Dendritic cell treated with granulocyte-macrophage colony-stimulating factor and Interleukin-4, amounts not matched to agents 40 ng/mL and 50 ng/mL, for 4 days (primary cell): ENCODE data around the gene AGBL4.

Experiments used
- H3K27ac Mint-ChIP-seq: one replicate; pipeline ENCODE4 v1.8.0; 2022; ENCODE audit warnings: mild to moderate bottlenecking, mixed read lengths
- H3K27me3 Mint-ChIP-seq: one replicate; pipeline ENCODE4 v1.8.0; 2022; ENCODE audit warnings: mild to moderate bottlenecking, mixed read lengths
- H3K36me3 Mint-ChIP-seq: one replicate; pipeline ENCODE4 v1.8.0; 2022; ENCODE audit warnings: low read depth, mixed read lengths
- H3K4me1 Mint-ChIP-seq: one replicate; pipeline ENCODE4 v1.8.0; 2022; ENCODE audit warnings: low read depth, mixed read lengths
- H3K4me3 Mint-ChIP-seq: one replicate; pipeline ENCODE4 v1.8.0; 2022; ENCODE audit warnings: mild to moderate bottlenecking, moderate library complexity, mixed read lengths
- H3K9me3 Mint-ChIP-seq: one replicate; pipeline ENCODE4 v1.8.0; 2022; ENCODE audit warnings: mixed read lengths
- intact Hi-C: fragments of 100-400 bp; cut with micrococcal nuclease; formaldehyde crosslinking; loops from one replicate; pipeline ENCODE4 v1.15.0; 2022

The AGBL4 gene

GRCh38 chr1:49448200-49448599 is 575.6 kb downstream of the AGBL4 start:
- H3K9me3 Mint-ChIP-seq, result peaks cover 41% of the 10 kb centered on the region
- intact Hi-C loops, result no loop called here
- H3K4me1 Mint-ChIP-seq, result no peaks in the 10 kb centered on the region
- no peaks in the 10 kb centered on the region for H3K27me3 Mint-ChIP-seq
- no peak overlapping the region for H3K27ac Mint-ChIP-seq
- H3K4me3 Mint-ChIP-seq, result no peak overlapping the region
- H3K36me3 Mint-ChIP-seq, result no peaks in the 10 kb centered on the region

DNA sequence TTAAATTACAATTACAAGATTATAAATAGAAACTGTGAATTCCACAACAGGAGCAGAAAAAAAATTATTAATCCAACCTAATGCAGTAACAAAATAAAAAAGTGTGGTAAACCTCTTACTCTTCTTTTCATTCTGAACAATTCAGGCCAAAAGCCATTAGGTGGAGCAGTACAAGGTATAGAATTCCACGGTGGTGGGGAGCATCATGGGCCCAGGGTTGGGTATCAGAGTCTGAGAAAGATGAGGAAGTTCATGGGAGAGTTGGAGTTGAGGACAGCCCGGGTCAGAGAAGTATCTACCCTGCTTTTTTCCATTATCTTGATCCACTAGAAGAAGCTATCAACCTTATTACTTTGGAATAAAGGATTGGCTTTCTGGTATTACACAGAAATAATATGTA is 586.9 kb downstream of the AGBL4 start:
- no peaks in the 10 kb centered on the region for H3K36me3 Mint-ChIP-seq
- no peaks in the 10 kb centered on the region for H3K27me3 Mint-ChIP-seq
- H3K4me1 Mint-ChIP-seq, result no peaks in the 10 kb centered on the region
- intact Hi-C loops, result no loop called here
- no peak overlapping the region for H3K27ac Mint-ChIP-seq
- H3K9me3 Mint-ChIP-seq, result peaks cover 31% of the 10 kb centered on the region
- no peak overlapping the region for H3K4me3 Mint-ChIP-seq

GRCh38 chr1:49435291-49435690 is 588.5 kb downstream of the AGBL4 start:
- Mint-ChIP-seq H3K4me1 (no peaks in the 10 kb centered on the region), H3K27me3 (no peaks in the 10 kb centered on the region), H3K4me3 (no peak overlapping the region), H3K36me3 (no peaks in the 10 kb centered on the region), H3K9me3 (peaks cover 18% of the 10 kb centered on the region), H3K27ac (no peak overlapping the region)
- intact Hi-C loops, result no loop called here

DNA sequence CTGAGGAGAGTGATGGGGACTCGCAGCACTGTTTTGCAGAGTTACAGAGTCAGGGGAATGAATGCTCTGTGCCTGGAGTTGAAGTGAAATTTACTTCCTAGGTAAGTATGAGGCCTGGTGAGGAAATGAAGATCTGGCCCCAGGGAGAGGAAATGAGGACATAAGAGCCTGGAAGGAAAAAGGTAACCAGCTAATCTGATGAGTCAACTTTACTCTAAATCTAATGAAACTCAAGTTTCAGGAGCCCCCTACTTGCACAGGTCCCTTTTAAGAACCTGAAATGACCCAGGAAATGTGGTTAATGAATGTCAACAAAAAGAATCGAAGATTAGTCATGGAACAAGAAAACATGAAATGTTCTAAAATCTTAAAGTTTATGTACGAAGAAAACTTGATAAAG is 599.0 kb downstream of the AGBL4 start:
- Mint-ChIP-seq H3K4me3 (no peak overlapping the region), H3K27me3 (no peaks in the 10 kb centered on the region), H3K36me3 (no peaks in the 10 kb centered on the region), H3K27ac (no peak overlapping the region), H3K4me1 (no peaks in the 10 kb centered on the region), H3K9me3 (peaks cover 23% of the 10 kb centered on the region)
- intact Hi-C loops, result no loop called here

- Mint-ChIP-seq H3K4me1 (no peaks in the 10 kb centered on the region), H3K27me3 (no peaks in the 10 kb centered on the region), H3K9me3 (no peaks in the 10 kb centered on the region), H3K4me3 (no peak overlapping the region), H3K36me3 (no peaks in the 10 kb centered on the region), H3K27ac (no peak overlapping the region)
- intact Hi-C loops, result no loop called here
These were observed 607.0 kb downstream of the AGBL4 start for GRCh38 chr1:49416758-49417157.

DNA sequence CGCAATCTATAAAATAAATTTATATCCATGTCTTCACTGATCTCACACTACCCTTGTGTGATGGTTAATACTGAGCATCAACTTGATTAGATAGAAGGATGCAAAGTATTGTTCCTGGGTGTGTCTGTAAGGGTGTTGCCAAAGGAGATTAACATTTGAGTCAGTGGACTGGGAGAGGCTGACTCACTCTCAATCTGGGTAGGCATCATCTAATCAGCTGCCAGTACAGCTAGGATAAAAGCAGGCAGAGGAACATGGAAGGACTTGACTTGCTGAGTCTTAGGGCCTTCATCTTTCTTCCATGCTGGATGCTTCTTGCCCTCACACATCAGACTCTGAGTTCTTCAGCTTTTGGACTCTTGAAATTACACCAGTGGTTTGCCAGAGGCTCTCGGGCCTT is 615.4 kb downstream of the AGBL4 start:
- Mint-ChIP-seq H3K4me3 (no peak overlapping the region), H3K27ac (no peak overlapping the region), H3K9me3 (peaks cover 13% of the 10 kb centered on the region), H3K27me3 (no peaks in the 10 kb centered on the region), H3K36me3 (no peaks in the 10 kb centered on the region), H3K4me1 (no peaks in the 10 kb centered on the region)
- intact Hi-C loops, result no loop called here

DNA sequence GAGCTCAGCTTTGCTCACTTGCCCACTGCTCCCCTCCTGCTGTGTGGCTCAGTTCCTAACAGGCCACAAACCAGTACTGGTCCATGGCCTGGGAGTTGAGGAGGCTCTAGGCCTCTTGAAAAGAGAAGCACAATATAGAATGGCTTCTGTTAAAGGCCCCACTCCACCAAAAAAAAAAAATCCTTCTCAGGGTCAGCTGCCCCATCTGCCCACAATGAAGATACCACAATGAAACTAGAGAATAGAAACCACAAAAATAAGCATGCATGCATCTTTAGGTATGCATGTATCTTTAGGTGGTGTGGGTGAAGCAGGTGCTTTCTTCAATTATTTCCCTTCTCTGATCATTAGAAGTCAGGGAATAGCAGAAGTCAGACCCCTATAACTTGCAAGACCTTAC is 626.7 kb downstream of the AGBL4 start:
- intact Hi-C loops, result no loop called here
- Mint-ChIP-seq H3K36me3 (no peaks in the 10 kb centered on the region), H3K27ac (no peak overlapping the region), H3K4me1 (no peaks in the 10 kb centered on the region), H3K4me3 (no peak overlapping the region), H3K9me3 (no peaks in the 10 kb centered on the region), H3K27me3 (no peaks in the 10 kb centered on the region)

GRCh38 chr1:49394200-49394599 is 629.6 kb downstream of the AGBL4 start:
- peaks cover 14% of the 10 kb centered on the region for H3K9me3 Mint-ChIP-seq
- no peaks in the 10 kb centered on the region for H3K4me1 Mint-ChIP-seq
- intact Hi-C loops, result no loop called here
- no peak overlapping the region for H3K4me3 Mint-ChIP-seq
- H3K27ac Mint-ChIP-seq, result no peak overlapping the region
- H3K36me3 Mint-ChIP-seq, result no peaks in the 10 kb centered on the region
- H3K27me3 Mint-ChIP-seq, result no peaks in the 10 kb centered on the region

- Mint-ChIP-seq H3K36me3 (no peaks in the 10 kb centered on the region), H3K4me3 (no peak overlapping the region), H3K27me3 (no peaks in the 10 kb centered on the region), H3K27ac (no peak overlapping the region), H3K4me1 (no peaks in the 10 kb centered on the region), H3K9me3 (peaks cover 14% of the 10 kb centered on the region)
- intact Hi-C loops, result no loop called here
These were observed 634.1 kb downstream of the AGBL4 start for GRCh38 chr1:49389699-49390098.

- Mint-ChIP-seq H3K9me3 (no peaks in the 10 kb centered on the region), H3K27ac (no peak overlapping the region), H3K36me3 (no peaks in the 10 kb centered on the region), H3K4me1 (no peaks in the 10 kb centered on the region), H3K27me3 (no peaks in the 10 kb centered on the region), H3K4me3 (no peak overlapping the region)
- intact Hi-C loops, result no loop called here
These were observed 659.1 kb downstream of the AGBL4 start for GRCh38 chr1:49364676-49365075.

GRCh38 chr1:49363628-49364027 is 660.1 kb downstream of the AGBL4 start:
- H3K9me3 Mint-ChIP-seq, result no peaks in the 10 kb centered on the region
- no peaks in the 10 kb centered on the region for H3K4me1 Mint-ChIP-seq
- H3K27me3 Mint-ChIP-seq, result no peaks in the 10 kb centered on the region
- no peaks in the 10 kb centered on the region for H3K36me3 Mint-ChIP-seq
- no peak overlapping the region for H3K4me3 Mint-ChIP-seq
- no peak overlapping the region for H3K27ac Mint-ChIP-seq
- intact Hi-C loops, result no loop called here

GRCh38 chr1:49358036-49358435 is 665.7 kb downstream of the AGBL4 start:
- Mint-ChIP-seq H3K36me3 (no peaks in the 10 kb centered on the region), H3K9me3 (no peaks in the 10 kb centered on the region), H3K27ac (no peak overlapping the region), H3K4me1 (no peaks in the 10 kb centered on the region), H3K4me3 (no peak overlapping the region), H3K27me3 (no peaks in the 10 kb centered on the region)
- intact Hi-C loops, result no loop called here

DNA sequence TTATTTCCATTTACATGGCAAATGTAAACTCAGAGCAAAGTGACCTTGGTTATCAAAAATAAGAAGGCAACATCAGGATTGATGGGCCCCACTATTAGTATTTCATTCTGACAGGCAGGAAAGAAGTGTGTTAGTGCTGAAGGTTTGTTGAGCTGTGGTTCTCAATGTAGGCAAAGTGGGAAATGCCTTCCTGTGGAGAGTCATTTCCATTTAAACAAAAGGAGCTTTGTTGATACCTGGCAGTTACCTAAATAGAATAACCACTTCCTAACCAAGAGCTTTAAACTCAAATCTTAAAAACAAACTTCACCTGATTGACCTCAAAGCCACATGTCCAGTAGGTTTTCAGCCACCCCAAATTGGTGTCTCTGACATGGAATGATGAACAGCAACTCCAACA is 667.2 kb downstream of the AGBL4 start:
- Mint-ChIP-seq H3K9me3 (no peaks in the 10 kb centered on the region), H3K36me3 (no peaks in the 10 kb centered on the region), H3K27ac (no peak overlapping the region), H3K27me3 (no peaks in the 10 kb centered on the region), H3K4me3 (no peak overlapping the region), H3K4me1 (no peaks in the 10 kb centered on the region)
- intact Hi-C loops, result no loop called here

GRCh38 chr1:49351768-49352167 is 672.0 kb downstream of the AGBL4 start:
- Mint-ChIP-seq H3K9me3 (peaks cover 6% of the 10 kb centered on the region), H3K36me3 (no peaks in the 10 kb centered on the region), H3K4me1 (no peaks in the 10 kb centered on the region), H3K27me3 (no peaks in the 10 kb centered on the region), H3K27ac (no peak overlapping the region), H3K4me3 (no peak overlapping the region)
- intact Hi-C loops, result no loop called here

- no peaks in the 10 kb centered on the region for H3K36me3 Mint-ChIP-seq
- no peak overlapping the region for H3K4me3 Mint-ChIP-seq
- H3K4me1 Mint-ChIP-seq, result no peaks in the 10 kb centered on the region
- no peak overlapping the region for H3K27ac Mint-ChIP-seq
- H3K27me3 Mint-ChIP-seq, result no peaks in the 10 kb centered on the region
- H3K9me3 Mint-ChIP-seq, result peaks cover 9% of the 10 kb centered on the region
- intact Hi-C loops, result no loop called here
These were observed 676.9 kb downstream of the AGBL4 start for GRCh38 chr1:49346767-49347349.
